GM18507 (cell line): ENCODE data around the gene RPL39L.
A peak's percentile ranks its signal among the peaks of the same experiment; 100 is the strongest.
"Not testable (repeated sequence)": the region's sequence is repeated elsewhere in the genome, so short reads cannot be mapped to it uniquely, and the experiment has no call there.

Source experiments
- DNase-seq: peaks from one replicate; pipeline ENCODE4 v3.0.0; 2011; ENCODE audit warnings: low read depth; ENCODE audit not compliant: insufficient read length; ENCODE audit errors: extremely low spot score
- FAIRE-seq: peaks from 2 replicates; lab custom pipeline; 2011; peaks lifted over from hg19 to GRCh38; lab: Jason Lieb, UNC

RPL39L gene

GRCh38 chr3:187145149-187145895 lies 6.0 kb upstream of the RPL39L start:
- no peak for DNase-seq

GRCh38 chr3:187139895-187140253 lies 578 bp upstream of the RPL39L start:
- no peak for DNase-seq
- no peak for FAIRE-seq

More at GRCh38 chr3:187145149-187145895, 6.0 kb upstream of the RPL39L start:
- no peak for FAIRE-seq

DNA sequence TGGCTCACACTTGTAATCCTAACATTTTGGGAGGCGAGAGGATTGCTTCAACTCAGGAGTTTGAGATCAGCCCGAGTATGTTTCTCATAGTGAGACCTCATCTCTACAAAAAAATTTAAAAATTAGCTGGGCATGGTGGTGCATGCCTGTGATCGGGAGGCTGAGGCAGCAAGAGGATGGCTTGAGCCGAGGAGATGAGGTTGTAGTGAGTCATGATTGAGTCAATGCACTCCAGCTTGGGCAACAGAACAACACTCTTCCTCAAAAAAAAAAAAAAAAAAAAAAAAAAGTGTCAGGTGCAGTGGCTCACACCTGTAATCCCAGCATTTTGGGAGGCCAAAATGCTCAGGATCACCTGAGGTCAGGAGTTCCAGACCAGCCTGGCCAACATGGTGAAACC lies 2.4 kb downstream of the RPL39L start:
- no peak for DNase-seq
- FAIRE-seq, result no peak

DNA sequence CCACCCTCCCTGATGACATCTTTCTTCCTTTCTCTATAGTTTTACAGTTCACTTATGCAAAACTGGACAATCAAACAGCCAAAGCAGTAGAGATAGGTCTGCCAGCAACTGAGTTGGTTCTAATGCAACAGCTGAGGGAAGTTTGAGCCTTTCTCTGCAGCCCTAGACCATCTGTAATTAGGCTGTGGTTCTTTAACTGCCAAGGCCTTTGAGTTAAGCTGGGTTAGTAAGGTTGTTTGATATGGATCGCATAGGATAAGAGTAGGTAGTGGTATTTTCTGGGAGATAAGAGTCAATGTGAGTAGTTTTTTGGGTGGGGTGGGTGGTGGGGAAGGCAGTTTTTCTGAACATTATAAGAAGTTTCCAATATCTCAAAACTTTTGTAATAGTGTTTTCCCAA lies 3.0 kb downstream of the RPL39L start:
- FAIRE-seq, result no peak

GRCh38 chr3:187135172-187135690 lies 4.1 kb downstream of the RPL39L start:
- not testable (repeated sequence) for DNase-seq, FAIRE-seq

More for the DNA sequence above, 3.0 kb downstream of the RPL39L start:
- DNase-seq, result no peak

GRCh38 chr3:187133181-187133580 lies 6.1 kb downstream of the RPL39L start:
- DNase-seq, FAIRE-seq: not testable (repeated sequence)

- no peak for DNase-seq
- no peak for FAIRE-seq
Measured at GRCh38 chr3:187132666-187133065, 6.6 kb downstream of the RPL39L start.

DNA sequence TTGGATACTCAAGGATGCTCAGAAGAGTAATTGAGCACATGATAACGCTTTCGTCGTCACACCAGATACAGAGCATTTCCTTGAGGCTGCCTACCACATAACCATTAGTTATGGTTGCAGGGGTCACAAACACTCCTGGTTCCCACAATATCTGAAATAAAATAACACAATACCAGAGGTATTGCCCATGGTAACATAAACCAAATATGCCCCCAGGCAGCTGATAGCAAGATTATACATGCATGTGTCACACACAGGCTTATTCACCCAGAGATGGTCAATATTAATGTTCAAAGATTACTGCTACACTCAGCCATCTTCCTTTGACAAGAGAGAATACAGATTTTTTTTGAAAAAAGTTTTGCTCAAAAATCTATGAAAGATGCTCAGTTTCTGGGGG lies 7.3 kb downstream of the RPL39L start:
- DNase-seq (no peak), FAIRE-seq (no peak)

DNA sequence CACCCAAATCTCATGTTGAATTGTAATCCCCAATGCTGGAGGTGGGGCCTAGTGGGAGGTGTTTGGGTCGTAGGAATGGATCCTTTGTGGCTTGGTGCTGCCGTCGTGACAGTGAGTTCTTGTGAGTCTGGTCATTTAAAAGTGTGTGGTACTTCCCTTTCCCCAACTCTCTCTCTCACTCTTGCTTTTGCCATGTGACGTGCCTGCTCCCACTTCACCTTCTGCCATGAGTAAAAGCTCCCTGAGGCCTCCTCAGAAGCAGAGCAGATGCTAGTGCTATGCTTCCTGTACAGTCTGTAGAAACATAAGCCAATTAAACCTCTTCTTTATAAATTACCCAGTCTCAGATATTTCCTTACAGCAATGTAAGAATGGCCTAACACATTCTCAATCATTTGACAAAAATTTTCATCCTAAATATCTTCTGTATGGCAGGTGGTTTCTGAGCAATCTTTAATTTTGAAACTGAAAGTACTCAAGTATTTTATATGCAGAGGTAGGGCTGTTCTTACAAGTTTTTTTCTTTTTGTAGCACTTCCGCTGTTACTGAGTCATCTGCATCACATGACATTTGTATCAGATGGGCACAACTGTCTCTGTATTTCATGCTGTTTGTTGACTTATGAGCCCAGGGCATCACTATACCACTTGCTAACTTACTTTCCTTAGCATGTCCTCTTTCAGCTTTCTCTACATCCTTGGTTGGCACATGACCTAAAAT lies 8.8 kb downstream of the RPL39L start:
- peak; percentile 80 for FAIRE-seq
- no peak for DNase-seq

DNA sequence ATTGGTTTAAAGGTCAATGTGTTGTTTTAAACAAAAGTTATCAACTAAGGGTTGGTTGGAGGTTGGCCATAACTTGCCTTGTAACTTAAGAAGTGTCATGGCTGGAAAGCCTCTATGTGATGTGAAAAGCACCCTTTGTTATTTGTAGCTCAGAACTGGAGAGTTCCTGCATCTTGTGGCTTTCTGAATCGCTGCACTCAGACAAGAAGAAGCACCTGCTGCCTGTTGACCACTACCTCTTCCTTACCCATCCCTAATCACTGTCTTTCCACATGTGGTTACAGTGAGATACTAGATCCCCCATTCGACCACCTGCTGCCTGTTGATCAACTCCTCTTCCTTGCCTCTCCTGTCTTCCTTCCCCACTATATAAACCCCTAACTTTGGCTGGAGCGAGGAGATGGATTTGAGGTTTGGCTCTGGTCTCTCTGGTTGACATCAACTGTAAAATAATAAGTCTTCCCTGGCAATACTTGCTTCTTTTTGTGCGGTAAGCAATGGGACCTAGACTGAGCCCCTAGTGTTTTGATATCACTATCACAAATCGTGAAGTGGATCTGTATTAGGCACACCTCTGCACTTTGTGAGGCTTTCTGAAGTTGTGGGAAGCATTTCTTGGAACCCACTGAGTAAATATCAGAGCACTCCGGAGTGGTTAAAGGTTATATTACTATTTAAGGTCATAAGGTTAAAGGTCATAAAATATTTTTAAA lies 13.8 kb downstream of the RPL39L start:
- FAIRE-seq, result peak; percentile 51
- DNase-seq, result no peak

- DNase-seq (no peak), FAIRE-seq (no peak)
Measured at GRCh38 chr3:187122261-187122660, 17.0 kb downstream of the RPL39L start.

DNA sequence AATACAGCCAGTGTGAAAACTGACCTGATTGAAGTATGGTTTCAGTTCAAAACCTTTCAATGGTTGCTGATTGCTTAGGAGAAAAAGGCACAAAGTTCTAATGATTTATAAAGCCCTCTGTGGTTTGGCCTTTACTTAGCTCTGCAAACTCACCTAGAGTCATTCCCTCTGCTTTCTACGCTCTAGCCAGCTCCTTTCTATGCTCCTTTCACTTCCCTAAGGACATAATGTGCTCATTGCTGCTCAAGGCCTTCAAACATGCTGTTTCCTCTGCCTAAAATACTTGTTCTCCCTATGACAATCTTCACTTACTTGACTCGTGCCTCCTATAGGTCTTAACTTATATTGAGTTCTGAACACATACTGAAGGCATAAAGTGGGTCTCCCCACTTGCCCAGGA lies 19.0 kb downstream of the RPL39L start:
- DNase-seq (no peak), FAIRE-seq (no peak)

DNA sequence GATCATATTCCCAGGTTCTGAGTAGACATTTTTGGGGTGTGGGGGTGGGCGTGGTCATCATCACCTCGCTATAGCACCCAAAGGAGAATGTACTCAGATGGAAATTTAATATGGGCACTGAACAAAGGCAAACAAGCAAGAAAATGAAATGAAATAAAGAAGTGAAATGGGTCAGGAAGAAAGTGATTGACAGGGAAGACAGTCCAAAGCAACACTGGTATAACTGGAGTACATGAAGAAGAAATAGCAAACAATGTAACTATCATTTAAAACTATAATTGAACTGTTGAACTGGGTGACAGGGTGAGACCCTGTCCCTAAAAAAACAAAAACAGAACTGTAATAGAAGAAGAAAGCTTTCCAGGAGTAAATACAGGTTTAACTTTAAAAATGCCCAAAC lies 24.8 kb downstream of the RPL39L start:
- DNase-seq (no peak), FAIRE-seq (no peak)

- DNase-seq (no peak), FAIRE-seq (peak; percentile 86)
Measured at GRCh38 chr3:187112934-187113793, 26.1 kb downstream of the RPL39L start.

GRCh38 chr3:187110156-187110555 lies 29.1 kb downstream of the RPL39L start:
- no peak for FAIRE-seq
- DNase-seq, result no peak

GRCh38 chr3:187107989-187108388 lies 31.3 kb downstream of the RPL39L start:
- FAIRE-seq (no peak), DNase-seq (no peak)

DNA sequence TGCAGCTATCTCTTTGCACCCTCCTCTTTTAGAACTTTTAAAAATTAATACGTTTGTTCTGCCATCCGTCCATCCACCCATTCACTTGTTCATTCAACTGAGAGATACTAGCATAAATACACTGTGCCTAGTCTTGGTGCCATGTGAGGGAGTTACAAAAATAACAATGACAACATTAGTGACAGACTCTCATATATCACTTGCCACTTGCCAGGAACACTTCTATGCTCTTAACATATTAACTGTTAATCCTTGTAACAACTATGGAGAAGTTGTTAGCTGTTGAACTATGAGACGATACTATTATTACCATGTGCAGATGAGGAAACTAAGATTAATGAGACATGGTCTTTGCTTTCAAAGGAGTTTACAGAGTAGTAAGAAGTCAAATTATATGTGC lies 33.6 kb downstream of the RPL39L start:
- DNase-seq (no peak), FAIRE-seq (no peak)

GRCh38 chr3:187104933-187105332 lies 34.4 kb downstream of the RPL39L start:
- DNase-seq, result no peak
- FAIRE-seq, result no peak

- no peak for DNase-seq
- no peak for FAIRE-seq
Measured at GRCh38 chr3:187104342-187104741, 35.0 kb downstream of the RPL39L start.
